HL-60 (cell line): ENCODE measurements around the gene GALNS.

ENCODE experiments used
- DNase-seq, 2 experiments: peaks; one replicate each; pipeline ENCODE4 v3.0.0-alpha.2; 2010 to 2020; ENCODE audit warnings: low read depth in 1 of 2, low spot score in 1 of 2
- H3K27ac ChIP-seq: fragments of 250-450 bp; sonication (Bioruptor Pico); replicated peaks from 2 replicates; pipeline ENCODE4 v1.5.1; 2020; ENCODE audit warnings: mild to moderate bottlenecking, moderate library complexity
- H3K27me3 ChIP-seq: fragments of 250-450 bp; sonication (Bioruptor Pico); 2 replicates; pipeline ENCODE4 v1.5.1; 2021; ENCODE audit warnings: mild to moderate bottlenecking, moderate library complexity; ENCODE audit not compliant: insufficient read depth, poor library complexity, severe bottlenecking
- H3K4me3 ChIP-seq: replicated peaks from 2 replicates; pipeline ENCODE4 v1.5.1; 2011; ENCODE audit warnings: mild to moderate bottlenecking, control low read depth, low read length; ENCODE audit not compliant: insufficient read depth
- CTCF ChIP-seq: IDR thresholded peaks from one replicate; pipeline ENCODE4 v1.5.1; 2011; ENCODE audit warnings: low read length, control low read depth, inconsistent platforms; ENCODE audit not compliant: insufficient read depth
- GABPA ChIP-seq: IDR thresholded peaks from 2 replicates; pipeline ENCODE4 v1.6.1; 2012; ENCODE audit warnings: low read depth
- POLR2AphosphoS5 ChIP-seq: IDR thresholded peaks from 2 replicates; pipeline ENCODE4 v1.6.1; 2012; ENCODE audit warnings: low read depth
- SPI1 ChIP-seq: IDR thresholded peaks from 2 replicates; pipeline ENCODE4 v1.6.1; 2012; ENCODE audit warnings: low read depth, mild to moderate bottlenecking, borderline replicate concordance
- TF ChIP-seq, protein P1 (sequence below): IDR thresholded peaks from 2 replicates; pipeline ENCODE4 v1.6.1; 2012; ENCODE audit warnings: low read depth; ENCODE audit not compliant: insufficient replicate concordance

The GALNS gene

GRCh38 chr16:88835383-88835782, 21.4 kb downstream of the GALNS start:
- Histone ChIP-seq H3K27ac (no peak overlapping the region), H3K4me3 (no peak overlapping the region), H3K27me3 (no peaks in the 10 kb centered on the region)
- TF ChIP-seq CTCF, result no peak
- no peak for TF ChIP-seq POLR2AphosphoS5
- TF ChIP-seq GABPA, result no peak
- TF ChIP-seq SPI1, result no peak
- TF ChIP-seq, protein P1, sequence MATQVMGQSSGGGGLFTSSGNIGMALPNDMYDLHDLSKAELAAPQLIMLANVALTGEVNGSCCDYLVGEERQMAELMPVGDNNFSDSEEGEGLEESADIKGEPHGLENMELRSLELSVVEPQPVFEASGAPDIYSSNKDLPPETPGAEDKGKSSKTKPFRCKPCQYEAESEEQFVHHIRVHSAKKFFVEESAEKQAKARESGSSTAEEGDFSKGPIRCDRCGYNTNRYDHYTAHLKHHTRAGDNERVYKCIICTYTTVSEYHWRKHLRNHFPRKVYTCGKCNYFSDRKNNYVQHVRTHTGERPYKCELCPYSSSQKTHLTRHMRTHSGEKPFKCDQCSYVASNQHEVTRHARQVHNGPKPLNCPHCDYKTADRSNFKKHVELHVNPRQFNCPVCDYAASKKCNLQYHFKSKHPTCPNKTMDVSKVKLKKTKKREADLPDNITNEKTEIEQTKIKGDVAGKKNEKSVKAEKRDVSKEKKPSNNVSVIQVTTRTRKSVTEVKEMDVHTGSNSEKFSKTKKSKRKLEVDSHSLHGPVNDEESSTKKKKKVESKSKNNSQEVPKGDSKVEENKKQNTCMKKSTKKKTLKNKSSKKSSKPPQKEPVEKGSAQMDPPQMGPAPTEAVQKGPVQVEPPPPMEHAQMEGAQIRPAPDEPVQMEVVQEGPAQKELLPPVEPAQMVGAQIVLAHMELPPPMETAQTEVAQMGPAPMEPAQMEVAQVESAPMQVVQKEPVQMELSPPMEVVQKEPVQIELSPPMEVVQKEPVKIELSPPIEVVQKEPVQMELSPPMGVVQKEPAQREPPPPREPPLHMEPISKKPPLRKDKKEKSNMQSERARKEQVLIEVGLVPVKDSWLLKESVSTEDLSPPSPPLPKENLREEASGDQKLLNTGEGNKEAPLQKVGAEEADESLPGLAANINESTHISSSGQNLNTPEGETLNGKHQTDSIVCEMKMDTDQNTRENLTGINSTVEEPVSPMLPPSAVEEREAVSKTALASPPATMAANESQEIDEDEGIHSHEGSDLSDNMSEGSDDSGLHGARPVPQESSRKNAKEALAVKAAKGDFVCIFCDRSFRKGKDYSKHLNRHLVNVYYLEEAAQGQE, result no peak
- DNase-seq, result no peak

DNA sequence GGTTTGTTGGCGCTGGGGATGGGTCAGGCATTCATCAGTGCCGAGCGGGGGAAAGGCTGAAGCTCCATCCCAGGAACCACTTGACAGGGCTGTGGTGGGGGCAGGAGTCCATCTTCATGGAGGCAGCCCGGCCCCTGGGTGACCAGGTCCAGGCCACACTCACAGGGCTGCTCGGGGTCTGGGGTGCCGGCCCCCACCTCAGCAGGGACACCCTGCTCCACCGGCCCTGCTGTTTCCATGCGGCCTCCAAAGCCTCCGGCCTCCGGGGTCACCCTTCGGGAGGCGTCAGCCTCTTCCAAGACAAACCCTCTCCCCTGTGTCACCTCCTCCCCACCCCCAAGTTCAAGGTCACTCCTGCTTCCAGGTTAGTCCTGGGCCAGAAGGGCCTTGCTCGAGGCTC, 22.1 kb downstream of the GALNS start:
- no peaks in the 10 kb centered on the region for H3K27me3 ChIP-seq
- no peak for TF ChIP-seq SPI1
- H3K27ac ChIP-seq, result no peak overlapping the region
- DNase-seq, result no peak
- no peak overlapping the region for H3K4me3 ChIP-seq

- TF ChIP-seq CTCF (no peak), SPI1 (no peak), GABPA (no peak), POLR2AphosphoS5 (no peak)
- TF ChIP-seq, protein P1, result no peak
- DNase-seq, result no peak
- H3K4me3 ChIP-seq, result no peak overlapping the region
- H3K27me3 ChIP-seq, result no peaks in the 10 kb centered on the region
- no peak overlapping the region for H3K27ac ChIP-seq
These were observed 23.7 kb downstream of the GALNS start for GRCh38 chr16:88833086-88833485.

DNA sequence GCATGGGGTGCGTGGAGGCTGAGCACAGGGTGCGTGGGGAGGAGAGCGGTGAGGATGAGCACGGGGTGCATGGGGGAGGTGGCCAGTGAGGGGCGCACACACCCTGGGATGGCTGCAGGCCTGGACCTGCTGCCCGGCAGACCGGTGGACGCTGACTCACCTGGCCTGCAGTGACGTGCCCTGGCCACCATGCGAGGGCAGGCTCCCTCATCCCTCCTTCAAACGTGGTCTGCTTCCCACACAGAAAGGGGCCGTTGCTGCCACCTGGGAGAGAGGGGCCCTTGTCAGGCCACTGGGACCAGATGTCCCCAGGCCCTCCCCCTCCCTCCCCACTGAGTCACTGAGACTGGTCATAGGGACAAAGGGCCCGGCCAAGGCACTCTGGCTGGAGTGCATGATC, 24.9 kb downstream of the GALNS start:
- Histone ChIP-seq H3K4me3 (no peak overlapping the region), H3K27ac (no peak overlapping the region), H3K27me3 (no peaks in the 10 kb centered on the region)
- no peak for DNase-seq
- TF ChIP-seq POLR2AphosphoS5 (no peak), CTCF (no peak), GABPA (no peak), SPI1 (no peak)
- TF ChIP-seq, protein P1, result no peak
